ENCODE measurements around the gene ZBTB20.

DNA sequence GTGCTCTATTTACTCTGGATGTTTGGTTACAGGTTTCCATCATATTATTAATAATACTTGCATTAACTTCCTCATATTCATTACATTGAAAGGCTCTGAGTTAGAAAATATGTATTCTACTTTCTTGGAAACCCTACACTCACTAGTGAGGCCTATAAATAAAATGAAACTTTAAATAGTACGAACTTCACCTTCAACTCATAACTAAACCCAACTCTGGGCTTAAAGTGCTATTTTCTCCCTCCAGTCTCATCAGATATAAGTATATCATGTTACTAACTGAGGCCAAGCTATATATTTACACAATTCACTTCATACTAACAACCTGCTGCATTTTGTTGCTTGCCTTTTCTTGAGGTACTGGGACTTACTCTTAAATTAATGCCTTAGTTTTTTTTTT, 546.5 kb downstream of the ZBTB20 start:
- TF ChIP-seq, protein P1, sequence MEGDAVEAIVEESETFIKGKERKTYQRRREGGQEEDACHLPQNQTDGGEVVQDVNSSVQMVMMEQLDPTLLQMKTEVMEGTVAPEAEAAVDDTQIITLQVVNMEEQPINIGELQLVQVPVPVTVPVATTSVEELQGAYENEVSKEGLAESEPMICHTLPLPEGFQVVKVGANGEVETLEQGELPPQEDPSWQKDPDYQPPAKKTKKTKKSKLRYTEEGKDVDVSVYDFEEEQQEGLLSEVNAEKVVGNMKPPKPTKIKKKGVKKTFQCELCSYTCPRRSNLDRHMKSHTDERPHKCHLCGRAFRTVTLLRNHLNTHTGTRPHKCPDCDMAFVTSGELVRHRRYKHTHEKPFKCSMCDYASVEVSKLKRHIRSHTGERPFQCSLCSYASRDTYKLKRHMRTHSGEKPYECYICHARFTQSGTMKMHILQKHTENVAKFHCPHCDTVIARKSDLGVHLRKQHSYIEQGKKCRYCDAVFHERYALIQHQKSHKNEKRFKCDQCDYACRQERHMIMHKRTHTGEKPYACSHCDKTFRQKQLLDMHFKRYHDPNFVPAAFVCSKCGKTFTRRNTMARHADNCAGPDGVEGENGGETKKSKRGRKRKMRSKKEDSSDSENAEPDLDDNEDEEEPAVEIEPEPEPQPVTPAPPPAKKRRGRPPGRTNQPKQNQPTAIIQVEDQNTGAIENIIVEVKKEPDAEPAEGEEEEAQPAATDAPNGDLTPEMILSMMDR (IDR thresholded peaks at IDR 0.05; ENCODE audit: insufficient read depth, low read length, poor library complexity, severe bottlenecking), result no peak
- TF ChIP-seq EZH2phosphoT487 (conservative IDR thresholded peaks at IDR 0.05; ENCODE audit: low read length), result no peak

All from SU-DHL-6 (cell line).